Keratinocyte (primary cell): ENCODE measurements around the gene IRF6. TPM values are rescaled to one million over a fixed set of nuclear protein-coding genes. Genes with fewer than 3 reads are reported as not detected.

ENCODE experiments used
- DNase-seq: peaks from one replicate; pipeline ENCODE4 v3.0.0-alpha.2; 2011; ENCODE audit warnings: low read depth, missing footprints, low spot score
- FAIRE-seq: peaks from 2 replicates; lab custom pipeline; 2011; peaks lifted over from hg19 to GRCh38; lab: Jason Lieb, UNC
- H2AFZ ChIP-seq: 2 replicates; pipeline ENCODE4 v1.6.0; 2012; ENCODE audit warnings: low read length, control low read depth, inconsistent platforms; ENCODE audit not compliant: control insufficient read depth
- H3K27ac ChIP-seq: 2 replicates; pipeline ENCODE4 v1.5.1; 2011; ENCODE audit warnings: low read length; ENCODE audit not compliant: control insufficient read depth, insufficient read depth
- H3K27me3 ChIP-seq: 3 replicates; pipeline ENCODE4 v1.6.0; 2011; ENCODE audit warnings: low read length; ENCODE audit not compliant: control insufficient read depth, insufficient read depth; ENCODE audit errors: extremely low read depth
- H3K36me3 ChIP-seq, 2 experiments: 2 replicates in 1 of 2; 3 replicates in 1 of 2; pipeline ENCODE4 v1.5.1; 2011; ENCODE audit warnings: low read length in 2 of 2, mild to moderate bottlenecking in 1 of 2; ENCODE audit not compliant: control insufficient read depth in 2 of 2, insufficient read depth in 2 of 2; ENCODE audit errors: extremely low read depth in 1 of 2
- H3K4me1 ChIP-seq: 3 replicates; pipeline ENCODE4 v1.5.1; 2011; ENCODE audit warnings: low read length; ENCODE audit not compliant: control insufficient read depth, insufficient read depth; ENCODE audit errors: extremely low read depth
- H3K4me2 ChIP-seq: 3 replicates; pipeline ENCODE4 v1.6.0; 2011; ENCODE audit warnings: low read depth, low read length; ENCODE audit not compliant: control insufficient read depth, insufficient read depth; ENCODE audit errors: extremely low read depth
- H3K4me3 ChIP-seq, 3 experiments: fragments of 200-600 bp in 1 of 3; sonication (generic) in 1 of 3; 2 replicates in 2 of 3; 3 replicates in 1 of 3; pipeline ENCODE4 v1.5.1; 2011 to 2016; ENCODE audit warnings: low read length in 3 of 3, mild to moderate bottlenecking in 3 of 3, control low read depth in 2 of 3, inconsistent platforms in 1 of 3, low read depth in 1 of 3, mixed read lengths in 1 of 3, mixed run types in 1 of 3, moderate library complexity in 1 of 3; ENCODE audit not compliant: control insufficient read depth in 2 of 3, insufficient read depth in 2 of 3; ENCODE audit errors: extremely low read depth in 1 of 3
- H3K79me2 ChIP-seq: 2 replicates; pipeline ENCODE4 v1.6.0; 2012; ENCODE audit warnings: low read length; ENCODE audit not compliant: control insufficient read depth, insufficient read depth
- H3K9ac ChIP-seq: 3 replicates; pipeline ENCODE4 v1.6.0; 2011; ENCODE audit warnings: low read length; ENCODE audit not compliant: control insufficient read depth, insufficient read depth; ENCODE audit errors: extremely low read depth
- H3K9me1 ChIP-seq: 3 replicates; pipeline ENCODE4 v1.6.0; 2011; ENCODE audit warnings: low read length; ENCODE audit not compliant: control insufficient read depth, insufficient read depth; ENCODE audit errors: extremely low read depth
- H3K9me3 ChIP-seq: 2 replicates; pipeline ENCODE4 v1.5.1; 2012; ENCODE audit warnings: low read depth, low read length; ENCODE audit not compliant: control insufficient read depth
- H4K20me1 ChIP-seq: 3 replicates; pipeline ENCODE4 v1.6.0; 2011; ENCODE audit warnings: low read length; ENCODE audit not compliant: control insufficient read depth, insufficient read depth; ENCODE audit errors: extremely low read depth
- CTCF ChIP-seq, 3 experiments: IDR thresholded peaks in 1 of 3; conservative IDR thresholded peaks in 1 of 3; optimal IDR thresholded peaks in 1 of 3; 2 replicates in 2 of 3; 3 replicates in 1 of 3; pipeline versions ENCODE3 to v1.5.1; 2011; ENCODE audit warnings: low read length in 3 of 3, mild to moderate bottlenecking in 3 of 3, moderate library complexity in 2 of 3, control low read depth in 1 of 3, inconsistent platforms in 1 of 3; ENCODE audit not compliant: insufficient read depth in 2 of 3; ENCODE audit errors: extremely low read depth in 1 of 3
- EZH2 ChIP-seq: IDR thresholded peaks from one replicate; pipeline ENCODE4 v1.6.1; 2012; ENCODE audit warnings: inconsistent platforms, mild to moderate bottlenecking, low read length, moderate library complexity
- dilution Hi-C: fragments of 300-500 bp; cut with MboI; formaldehyde crosslinking; loops from one replicate; pipeline ENCODE4 v1.7.0; 2020; ENCODE audit warnings: low sequenced_read_pairs; ENCODE audit not compliant: extremely low pct_ligation_motif_present
- polyA plus RNA-seq, 5 experiments: library from polyadenylated mRNA; depleted of rRNA in 3 of 5; stranded (reverse) in 3 of 5; stranded (forward) in 1 of 5; unstranded in 1 of 5; fragments of >200 nt; gene quantifications; 1 replicate in 1 of 5; 2 replicates in 3 of 5; 3 replicates in 1 of 5; pipeline versions ENCODE4 v1.2.1 to v1.2.3, GENCODE V29; 2011 to 2012; ENCODE audit warnings: missing spikeins in 2 of 5, low read depth in 1 of 5, low replicate concordance in 1 of 5

The IRF6 gene
- polyA plus RNA-seq, 1 donor (not counting 4 experiments of a cell fraction or from before 2014, with no cell fraction given) = 476 TPM

- dilution Hi-C loops = no loop called here
- no peak for FAIRE-seq
- peak overlapping the region; percentile 67 for H3K4me2 ChIP-seq
- H3K9ac ChIP-seq = peak overlapping the region; percentile 100
- H3K36me3 ChIP-seq = peaks cover 25 to 36% of the 10 kb centered on the region in 2 experiments
- H4K20me1 ChIP-seq = peaks cover 37% of the 10 kb centered on the region
- peak overlapping the region; percentile 99 for H3K27ac ChIP-seq
- no peaks in the 10 kb centered on the region for H3K9me3 ChIP-seq
- H3K4me3 ChIP-seq = peak overlapping the region; percentile 81 to 92 (median 90)
- H2AFZ ChIP-seq = no peak overlapping the region
- peaks cover 66% of the 10 kb centered on the region for H3K4me1 ChIP-seq
- no peaks in the 10 kb centered on the region for H3K27me3 ChIP-seq
- H3K79me2 ChIP-seq = peaks cover 71% of the 10 kb centered on the region
- H3K9me1 ChIP-seq = peaks cover 2% of the 10 kb centered on the region
- TF ChIP-seq CTCF (optimal IDR thresholded peaks at IDR 0.05 in 1 of 3, IDR thresholded peaks at IDR 0.05 in 1 of 3, conservative IDR thresholded peaks at IDR 0.05 in 1 of 3; ENCODE audit: extremely low read depth in 1 of 3, insufficient read depth in 2 of 3, low read length in 3 of 3) (peak in 2 of 3 experiments; percentile 2 to 6), EZH2 (no peak)
- no peak for DNase-seq
These were observed 581 bp downstream of the IRF6 start for GRCh38 chr1:209805341-209805781.

GRCh38 chr1:209803568-209803967 is 2.4 kb downstream of the IRF6 start:
- H3K4me2 ChIP-seq = peak overlapping the region; percentile 67
- peak overlapping the region; percentile 99 for H3K27ac ChIP-seq
- no peaks in the 10 kb centered on the region for H3K27me3 ChIP-seq
- H2AFZ ChIP-seq = no peak overlapping the region
- DNase-seq (no peak), FAIRE-seq (peak; percentile 57)
- peak overlapping the region; percentile 81 to 92 (median 90) for H3K4me3 ChIP-seq
- TF ChIP-seq EZH2 (no peak), CTCF (optimal IDR thresholded peaks at IDR 0.05 in 1 of 3, IDR thresholded peaks at IDR 0.05 in 1 of 3, conservative IDR thresholded peaks at IDR 0.05 in 1 of 3; ENCODE audit: extremely low read depth in 1 of 3, insufficient read depth in 2 of 3, low read length in 3 of 3) (no peak)
- peaks cover 87% of the 10 kb centered on the region for H3K79me2 ChIP-seq
- dilution Hi-C loops = no loop called here
- peaks cover 2% of the 10 kb centered on the region for H3K9me1 ChIP-seq
- peaks cover 65% of the 10 kb centered on the region for H3K4me1 ChIP-seq
- H4K20me1 ChIP-seq = peaks cover 49% of the 10 kb centered on the region
- peak overlapping the region; percentile 100 for H3K9ac ChIP-seq
- H3K9me3 ChIP-seq = no peaks in the 10 kb centered on the region
- H3K36me3 ChIP-seq = peaks cover 34 to 44% of the 10 kb centered on the region in 2 experiments
